GM23248 (cell line): ENCODE results near the gene ARHGAP26. TPM values are rescaled to one million over a fixed set of nuclear protein-coding genes. Genes with fewer than 3 reads are reported as not detected.

Source experiments
- DNase-seq: peaks from one replicate; pipeline ENCODE4 v3.0.0-alpha.2; 2015
- H2AFZ ChIP-seq: fragments of 200-600 bp; sonication (generic); 2 replicates; pipeline ENCODE4 v1.6.1; 2016; ENCODE audit warnings: antibody characterized with exemption
- H3F3A ChIP-seq: fragments of 200-600 bp; sonication (generic); 2 replicates; pipeline ENCODE4 v1.6.1; 2016; ENCODE audit warnings: mild to moderate bottlenecking, antibody characterized with exemption, mixed run types; ENCODE audit not compliant: insufficient read depth
- H3K27ac ChIP-seq: fragments of 200-600 bp; sonication (generic); 2 replicates; pipeline ENCODE4 v1.5.1; 2016; ENCODE audit warnings: mild to moderate bottlenecking
- H3K27me3 ChIP-seq: fragments of 200-600 bp; sonication (generic); replicated peaks from 2 replicates; pipeline ENCODE4 v1.6.1; 2016; ENCODE audit warnings: mild to moderate bottlenecking; ENCODE audit not compliant: insufficient read depth
- H3K36me3 ChIP-seq: fragments of 200-600 bp; sonication (generic); 2 replicates; pipeline ENCODE4 v1.6.1; 2016; ENCODE audit warnings: low read depth, mild to moderate bottlenecking
- H3K4me1 ChIP-seq: fragments of 200-600 bp; sonication (generic); 2 replicates; pipeline ENCODE4 v1.6.1; 2016; ENCODE audit warnings: mild to moderate bottlenecking; ENCODE audit not compliant: insufficient read depth
- H3K4me2 ChIP-seq: fragments of 200-600 bp; sonication (generic); one replicate; pipeline ENCODE4 v1.6.1; 2016; ENCODE audit warnings: mild to moderate bottlenecking; ENCODE audit not compliant: unreplicated experiment
- H3K4me3 ChIP-seq: fragments of 200-600 bp; sonication (generic); 2 replicates; pipeline ENCODE4 v1.5.1; 2016; ENCODE audit warnings: mild to moderate bottlenecking
- H3K79me2 ChIP-seq: fragments of 200-600 bp; sonication (generic); 2 replicates; pipeline ENCODE4 v1.6.1; 2016; ENCODE audit warnings: mild to moderate bottlenecking; ENCODE audit not compliant: insufficient read depth
- H3K9ac ChIP-seq: fragments of 200-600 bp; sonication (generic); 2 replicates; pipeline ENCODE4 v1.6.1; 2016; ENCODE audit warnings: mild to moderate bottlenecking
- H3K9me2 ChIP-seq: fragments of 200-600 bp; sonication (generic); 2 replicates; pipeline ENCODE4 v1.6.1; 2016; ENCODE audit warnings: mixed run types, mild to moderate bottlenecking, moderate library complexity; ENCODE audit not compliant: insufficient read depth
- H3K9me3 ChIP-seq: fragments of 200-600 bp; sonication (generic); one replicate; pipeline ENCODE4 v1.6.1; 2017; ENCODE audit warnings: low read depth
- H4K20me1 ChIP-seq: fragments of 200-600 bp; sonication (generic); 2 replicates; pipeline ENCODE4 v1.6.0; 2016; ENCODE audit not compliant: insufficient read depth
- EZH2 ChIP-seq: fragments of 200-600 bp; sonication (generic); IDR thresholded peaks from 2 replicates; pipeline ENCODE4 v1.6.1; 2018; ENCODE audit warnings: antibody characterized with exemption, mild to moderate bottlenecking; ENCODE audit not compliant: insufficient read depth, poor library complexity, severe bottlenecking
- EZH2phosphoT487 ChIP-seq: fragments of 200-600 bp; sonication (generic); IDR thresholded peaks from 2 replicates; pipeline ENCODE4 v1.6.1; 2018; ENCODE audit warnings: antibody characterized with exemption, moderate library complexity, mild to moderate bottlenecking, low read depth; ENCODE audit not compliant: insufficient read depth
- WGBS, 2 experiments: methylation state at CpG; one replicate each; pipeline ENCODE4 v1.1.6; 2015 to 2017; ENCODE audit warnings: low lambda C conversion rate in 2 of 2, low coverage in 1 of 2; ENCODE audit errors: missing lambda C conversion rate in 2 of 2; 5-methylcytosine and 5-hydroxymethylcytosine counted together
- in situ Hi-C: fragments of 300-500 bp; cut with MboI; formaldehyde crosslinking; loops from 2 replicates; pipeline ENCODE4 v1.15.0; 2020
- polyA plus RNA-seq: library from polyadenylated mRNA; unstranded; fragments of >200 nt; fragmentation: Nextera tagmentation; extraction: Ambion mirVana; gene quantifications from 2 replicates; pipeline ENCODE4 v1.2.1, GENCODE V29; 2016
- total RNA-seq: library from RNA; depleted of rRNA; stranded (reverse); fragments of >200 nt; shearing (Covaris generic); gene quantifications from 2 replicates; pipeline ENCODE4 v1.2.3, GENCODE V29; 2014

Gene ARHGAP26
- total and polyA plus RNA-seq, 2 experiments from 2014 or later = 1.6 to 1.7 TPM

DNA sequence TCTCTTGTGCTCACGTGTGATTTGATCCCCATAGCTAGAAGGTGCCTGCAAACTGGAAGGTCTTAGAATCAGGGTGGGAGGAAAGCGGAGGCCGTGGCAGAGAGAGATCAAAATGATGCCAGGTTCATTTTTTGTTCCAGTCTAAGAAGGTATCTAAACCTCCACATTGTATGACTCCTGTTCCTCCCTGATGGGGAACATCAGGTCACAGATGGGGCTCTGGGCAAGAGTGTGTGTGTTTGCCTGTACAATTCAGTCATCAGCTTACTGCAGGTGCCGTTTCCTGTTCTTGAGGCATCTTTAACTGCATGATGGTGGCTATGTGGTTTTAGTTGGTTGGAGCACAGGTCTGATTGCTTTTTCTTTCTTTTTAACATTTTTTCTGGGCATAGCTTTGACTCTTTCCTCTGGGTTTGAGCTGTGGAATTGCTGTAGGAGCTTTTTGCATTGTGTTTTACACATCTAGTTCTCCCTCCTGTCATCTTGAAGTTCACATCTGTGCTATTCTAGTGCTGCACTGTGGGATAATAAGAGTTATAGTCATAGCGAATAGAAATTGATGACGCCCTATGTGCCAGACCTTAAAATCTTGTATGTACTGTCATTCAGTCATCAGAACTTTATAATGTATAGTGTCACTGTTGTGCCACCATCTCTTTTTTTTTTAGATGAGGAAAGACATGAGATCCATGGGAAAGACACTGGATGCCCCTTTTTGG lies 30.8 kb downstream of the ARHGAP26 start:
- in situ Hi-C loops = no loop called here
- no peak overlapping the region for H3K9ac ChIP-seq
- H3K79me2 ChIP-seq = no peaks in the 10 kb centered on the region
- H3K4me1 ChIP-seq = peaks cover 6% of the 10 kb centered on the region; the same call in 1 of the 2 replicates
- no peak overlapping the region for H3K27ac ChIP-seq
- H3K9me2 ChIP-seq = no peaks in the 10 kb centered on the region
- H3K4me3 ChIP-seq = no peak overlapping the region
- no peaks in the 10 kb centered on the region for H3F3A ChIP-seq
- no peak overlapping the region for H3K4me2 ChIP-seq
- H4K20me1 ChIP-seq = no peaks in the 10 kb centered on the region
- no peak for DNase-seq
- no peaks in the 10 kb centered on the region for H3K9me3 ChIP-seq
- H2AFZ ChIP-seq = no peak overlapping the region
- no peaks in the 10 kb centered on the region for H3K27me3 ChIP-seq
- TF ChIP-seq EZH2phosphoT487 = no peak
- TF ChIP-seq EZH2 = no peak
- WGBS, 2 experiments = 94 to 95% methylated on average over 6 of the region's 6 CpGs
- H3K36me3 ChIP-seq = no peaks in the 10 kb centered on the region

DNA sequence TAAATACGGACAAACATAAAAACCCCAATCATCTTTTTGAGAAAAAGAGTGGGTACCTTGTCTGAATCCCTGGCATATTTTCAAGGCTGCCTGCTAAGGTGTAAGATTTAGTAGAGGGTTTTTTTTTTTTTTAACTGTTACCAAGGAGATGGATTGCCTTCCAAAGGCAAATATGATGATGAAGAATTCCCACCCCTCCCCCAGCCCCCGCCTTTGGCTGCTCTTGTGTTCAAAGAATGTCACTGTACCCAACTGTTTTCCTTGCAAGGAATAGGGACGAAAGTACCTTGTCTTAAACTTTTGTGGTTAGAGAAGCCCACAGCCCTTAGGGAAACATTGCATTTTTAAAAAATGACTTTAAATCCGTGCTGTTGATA lies 31.3 kb downstream of the ARHGAP26 start:
- in situ Hi-C loops = no loop called here
- 89 to 93% methylated on average over 4 of the region's 4 CpGs for WGBS, 2 experiments

DNA sequence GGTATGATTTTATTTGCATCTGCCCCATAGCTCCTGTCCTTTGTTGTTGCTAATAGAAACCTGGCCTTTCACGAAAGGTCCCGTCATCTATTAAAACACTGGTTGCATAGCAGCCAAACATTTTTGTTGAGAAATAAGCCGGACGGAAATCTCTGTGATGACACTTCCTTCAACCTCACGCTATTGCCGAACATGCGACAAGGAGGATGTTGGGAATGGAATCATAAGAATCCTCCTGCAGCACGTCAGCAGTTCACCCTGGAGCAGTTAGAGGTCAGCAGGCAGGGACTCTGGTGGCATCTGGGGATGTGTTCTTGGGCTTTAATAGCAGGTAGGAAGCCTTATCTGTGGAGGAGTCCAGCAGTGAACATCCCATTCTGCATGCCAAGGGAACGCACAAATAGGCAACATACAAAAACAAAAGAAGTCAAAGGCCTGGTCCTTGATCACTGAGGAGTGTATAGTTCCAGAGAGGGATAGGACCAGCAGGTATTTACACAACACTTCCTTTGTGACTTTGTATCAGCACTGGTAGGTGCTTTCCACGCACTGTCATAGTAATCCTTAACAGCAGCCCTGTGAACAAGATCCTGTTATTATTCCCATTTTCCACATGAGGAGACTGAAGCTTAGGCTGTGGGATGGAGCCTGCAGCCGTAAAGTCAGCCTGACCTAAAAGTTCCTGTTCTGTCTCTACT lies 33.4 kb downstream of the ARHGAP26 start:
- in situ Hi-C loops = no loop called here
- Histone ChIP-seq H2AFZ (no peak overlapping the region), H3K9me3 (no peaks in the 10 kb centered on the region), H3K4me3 (no peak overlapping the region), H3K79me2 (no peaks in the 10 kb centered on the region), H3K4me2 (no peak overlapping the region), H3K36me3 (no peaks in the 10 kb centered on the region), H3K27ac (no peak overlapping the region), H3F3A (no peaks in the 10 kb centered on the region), H3K27me3 (no peaks in the 10 kb centered on the region), H4K20me1 (no peaks in the 10 kb centered on the region), H3K9me2 (no peaks in the 10 kb centered on the region), H3K9ac (no peak overlapping the region), H3K4me1 (peaks cover 6% of the 10 kb centered on the region; the same call in 1 of the 2 replicates)
- 91 to 92% methylated on average over 11 of the region's 11 CpGs for WGBS, 2 experiments
- TF ChIP-seq EZH2phosphoT487 (no peak), EZH2 (no peak)
- DNase-seq = no peak

More for the DNA sequence above, 31.3 kb downstream of the ARHGAP26 start:
- Histone ChIP-seq H4K20me1 (no peaks in the 10 kb centered on the region), H3K79me2 (no peaks in the 10 kb centered on the region), H3K9me2 (no peaks in the 10 kb centered on the region), H3K4me3 (no peak overlapping the region), H3K27me3 (no peaks in the 10 kb centered on the region), H3K9ac (no peak overlapping the region), H3K9me3 (no peaks in the 10 kb centered on the region), H3F3A (no peaks in the 10 kb centered on the region), H2AFZ (no peak overlapping the region), H3K4me1 (peaks cover 6% of the 10 kb centered on the region; the same call in 1 of the 2 replicates), H3K27ac (no peak overlapping the region), H3K36me3 (no peaks in the 10 kb centered on the region), H3K4me2 (no peak overlapping the region)
- no peak for TF ChIP-seq EZH2phosphoT487
- TF ChIP-seq EZH2 = no peak
- no peak for DNase-seq

DNA sequence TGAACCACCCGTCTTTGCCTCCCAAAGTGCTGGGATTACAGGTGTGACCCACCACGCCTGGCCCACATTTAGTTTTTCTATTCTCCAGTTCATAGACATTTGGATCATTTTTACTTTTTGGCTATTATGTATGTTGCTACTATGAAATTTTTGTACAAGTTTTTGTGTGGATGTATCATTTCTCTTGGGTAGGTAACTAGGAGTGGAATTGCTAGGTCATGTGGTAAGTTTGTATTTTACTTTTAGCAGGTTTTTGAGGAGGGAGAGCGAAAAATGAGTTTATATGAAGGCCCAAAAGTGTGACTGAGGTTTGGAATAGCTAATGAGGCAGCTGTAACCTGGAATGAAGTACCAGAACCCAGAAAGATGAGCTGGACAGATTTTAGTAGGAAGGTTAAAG lies 35.2 kb downstream of the ARHGAP26 start:
- no peak overlapping the region for H3K4me2 ChIP-seq
- no peaks in the 10 kb centered on the region for H3K27me3 ChIP-seq
- WGBS, 2 experiments = 93 to 95% methylated on average over 3 of the region's 3 CpGs

More for the DNA sequence above, 35.2 kb downstream of the ARHGAP26 start:
- no peak for DNase-seq
- H3K27ac ChIP-seq = no peak overlapping the region
- H4K20me1 ChIP-seq = no peaks in the 10 kb centered on the region
- no peaks in the 10 kb centered on the region for H3K9me3 ChIP-seq
- TF ChIP-seq EZH2phosphoT487 (no peak), EZH2 (no peak)
- no peak overlapping the region for H3K9ac ChIP-seq
- no peak overlapping the region for H2AFZ ChIP-seq
- H3K4me3 ChIP-seq = no peak overlapping the region
- H3K9me2 ChIP-seq = no peaks in the 10 kb centered on the region
- no peaks in the 10 kb centered on the region for H3K36me3 ChIP-seq
- no peaks in the 10 kb centered on the region for H3F3A ChIP-seq
- H3K79me2 ChIP-seq = no peaks in the 10 kb centered on the region
- H3K4me1 ChIP-seq = no peaks in the 10 kb centered on the region
- in situ Hi-C loops = no loop called here
